ACC112 (cell line): Measurements from ENCODE around the gene C4BPB.

ENCODE experiments used
- H2AFZ ChIP-seq: fragments of 200-600 bp; sonication (generic); one replicate; pipeline ENCODE4 v1.6.0; 2017; ENCODE audit warnings: antibody characterized with exemption, low read length; ENCODE audit not compliant: unreplicated experiment
- H3K27ac ChIP-seq: fragments of 200-600 bp; sonication (generic); 2 replicates; pipeline ENCODE4 v1.5.1; 2014; ENCODE audit warnings: low read depth, mild to moderate bottlenecking, antibody characterized with exemption, low read length, moderate library complexity
- H3K27me3 ChIP-seq: fragments of 200-600 bp; sonication (generic); 2 replicates; pipeline ENCODE4 v1.6.1; 2014; ENCODE audit warnings: mild to moderate bottlenecking, antibody characterized with exemption, low read length, moderate library complexity, mixed read lengths; ENCODE audit not compliant: insufficient read depth
- H3K36me3 ChIP-seq: fragments of 200-600 bp; sonication (generic); 2 replicates; pipeline ENCODE4 v1.6.1; 2016; ENCODE audit warnings: mild to moderate bottlenecking, antibody characterized with exemption, low read length, moderate library complexity, mixed read lengths; ENCODE audit not compliant: insufficient read depth
- H3K4me1 ChIP-seq: fragments of 200-600 bp; sonication (generic); one replicate; pipeline ENCODE4 v1.6.1; 2016; ENCODE audit warnings: low read length, mixed read lengths; ENCODE audit not compliant: insufficient read depth, unreplicated experiment, control insufficient read depth
- H3K4me3 ChIP-seq: fragments of 200-600 bp; sonication (generic); 2 replicates; pipeline ENCODE4 v1.5.1; 2014; ENCODE audit warnings: mild to moderate bottlenecking, low read depth, low read length
- H3K79me2 ChIP-seq: fragments of 200-600 bp; sonication (generic); one replicate; pipeline ENCODE4 v1.6.0; 2016; ENCODE audit warnings: low read length; ENCODE audit not compliant: control insufficient read depth, unreplicated experiment, insufficient read depth

Gene C4BPB

DNA sequence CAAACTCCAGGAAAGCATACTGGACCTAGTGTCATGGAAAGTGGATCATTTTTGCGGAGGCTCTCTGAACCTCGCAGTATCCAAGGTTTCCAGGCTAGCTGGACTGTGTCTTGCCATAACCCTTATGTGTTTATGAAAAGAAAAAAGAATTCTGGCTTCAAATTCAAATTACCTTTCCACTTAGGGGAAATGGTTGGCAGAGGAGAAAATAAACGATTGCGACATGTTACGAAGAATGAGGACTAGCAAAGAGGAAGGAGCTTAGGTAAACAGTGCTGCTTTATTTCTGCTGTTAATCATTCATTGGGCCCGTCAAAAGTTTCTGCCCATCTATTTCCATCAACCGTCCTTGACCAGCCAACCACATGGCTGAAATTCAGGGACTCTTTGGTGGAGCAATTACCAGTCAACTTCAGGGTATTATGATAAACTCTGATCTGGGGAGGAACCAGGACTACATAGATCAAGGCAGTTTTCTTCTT lies 15.3 kb downstream of the C4BPB start, which contains the start of gene C4BPA:
Gene C4BPA (plus strand): TSS at position 342 of the 482 bp plus-strand sequence. CDS start 8,793 bp downstream, outside the sequence.
- Histone ChIP-seq H3K27ac (no peak within 1 kb of the TSS), H3K36me3 (no peaks in the 10 kb centered on the region), H3K4me1 (no peaks in the 10 kb centered on the region), H3K79me2 (no peaks in the 10 kb centered on the region), H3K4me3 (no peak within 1 kb of the TSS), H2AFZ (no peak within 1 kb of the TSS), H3K27me3 (peaks cover 47% of the 10 kb centered on the region; the same call in 1 of the 2 replicates)

- Histone ChIP-seq H3K4me3 (no peak overlapping the region), H3K4me1 (no peaks in the 10 kb centered on the region), H3K79me2 (no peaks in the 10 kb centered on the region), H3K27me3 (peaks cover 42% of the 10 kb centered on the region; the same call in 1 of the 2 replicates), H3K27ac (no peak overlapping the region), H3K36me3 (no peaks in the 10 kb centered on the region), H2AFZ (no peak overlapping the region)
Observed at GRCh38 chr1:207109004-207109403, 20.3 kb downstream of the C4BPB start.

DNA sequence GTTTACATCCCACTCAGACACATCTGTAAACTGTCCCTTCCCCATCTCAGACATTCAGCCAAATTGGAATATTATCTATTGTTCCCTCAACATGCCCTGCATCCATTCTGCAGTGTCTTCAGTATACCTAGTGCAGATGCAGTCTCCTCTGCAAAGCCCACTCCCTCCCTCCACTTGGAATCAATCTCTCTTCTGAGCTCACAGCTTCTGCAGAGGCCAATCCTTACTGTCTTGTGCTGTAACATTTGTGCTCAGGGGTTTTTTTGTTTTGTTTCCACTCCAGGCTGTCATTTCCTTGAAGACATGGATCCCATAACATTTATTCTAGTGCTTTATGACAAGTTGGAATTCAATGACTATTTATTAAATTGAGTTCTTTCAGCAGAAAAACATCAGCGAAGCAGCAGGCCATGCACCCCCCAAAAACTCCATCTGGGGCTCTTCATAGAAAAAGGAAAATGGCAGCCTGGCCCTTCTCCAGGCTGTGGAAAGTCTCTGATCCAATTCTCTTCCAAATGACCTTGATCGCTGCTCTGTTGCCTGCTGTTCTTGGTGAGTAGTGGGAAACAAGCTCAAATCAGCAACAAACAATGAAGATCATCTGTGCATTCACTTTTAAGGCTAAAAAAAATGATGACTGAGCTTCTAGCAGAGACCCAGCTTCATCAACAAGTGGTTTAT lies 24.1 kb downstream of the C4BPB start:
- Histone ChIP-seq H3K4me1 (no peaks in the 10 kb centered on the region), H3K4me3 (no peak overlapping the region), H3K36me3 (no peaks in the 10 kb centered on the region), H2AFZ (no peak overlapping the region), H3K79me2 (no peaks in the 10 kb centered on the region), H3K27me3 (peaks cover 20% of the 10 kb centered on the region; the same call in 1 of the 2 replicates), H3K27ac (no peak overlapping the region)

DNA sequence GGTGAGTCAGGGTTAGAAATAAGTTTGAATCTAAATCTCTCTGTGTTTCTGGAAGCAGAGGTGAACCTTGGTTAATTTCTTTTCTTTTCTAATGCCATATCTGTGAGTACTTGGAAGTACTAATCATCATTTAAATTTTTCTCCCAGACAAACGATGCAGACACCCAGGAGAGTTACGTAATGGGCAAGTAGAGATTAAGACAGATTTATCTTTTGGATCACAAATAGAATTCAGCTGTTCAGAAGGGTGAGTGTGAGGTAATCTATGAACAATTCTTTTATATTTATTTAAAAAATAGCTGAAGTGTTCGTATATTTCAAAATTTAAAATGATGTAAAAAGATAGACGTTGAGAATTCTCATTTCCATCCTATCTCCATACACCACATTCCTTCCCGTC lies 26.6 kb downstream of the C4BPB start:
- no peaks in the 10 kb centered on the region for H3K79me2 ChIP-seq
- no peaks in the 10 kb centered on the region for H3K4me1 ChIP-seq
- H3K4me3 ChIP-seq = no peak overlapping the region
- H3K27ac ChIP-seq = no peak overlapping the region
- H3K36me3 ChIP-seq = no peaks in the 10 kb centered on the region
- peaks cover 20% of the 10 kb centered on the region; the same call in 1 of the 2 replicates for H3K27me3 ChIP-seq
- H2AFZ ChIP-seq = no peak overlapping the region

GRCh38 chr1:207124389-207124788 lies 35.7 kb downstream of the C4BPB start:
- Histone ChIP-seq H3K36me3 (no peaks in the 10 kb centered on the region), H3K79me2 (no peaks in the 10 kb centered on the region), H3K4me3 (no peak overlapping the region), H3K27ac (no peak overlapping the region), H2AFZ (no peak overlapping the region), H3K4me1 (no peaks in the 10 kb centered on the region), H3K27me3 (peaks cover 12% of the 10 kb centered on the region; the same call in 1 of the 2 replicates)

DNA sequence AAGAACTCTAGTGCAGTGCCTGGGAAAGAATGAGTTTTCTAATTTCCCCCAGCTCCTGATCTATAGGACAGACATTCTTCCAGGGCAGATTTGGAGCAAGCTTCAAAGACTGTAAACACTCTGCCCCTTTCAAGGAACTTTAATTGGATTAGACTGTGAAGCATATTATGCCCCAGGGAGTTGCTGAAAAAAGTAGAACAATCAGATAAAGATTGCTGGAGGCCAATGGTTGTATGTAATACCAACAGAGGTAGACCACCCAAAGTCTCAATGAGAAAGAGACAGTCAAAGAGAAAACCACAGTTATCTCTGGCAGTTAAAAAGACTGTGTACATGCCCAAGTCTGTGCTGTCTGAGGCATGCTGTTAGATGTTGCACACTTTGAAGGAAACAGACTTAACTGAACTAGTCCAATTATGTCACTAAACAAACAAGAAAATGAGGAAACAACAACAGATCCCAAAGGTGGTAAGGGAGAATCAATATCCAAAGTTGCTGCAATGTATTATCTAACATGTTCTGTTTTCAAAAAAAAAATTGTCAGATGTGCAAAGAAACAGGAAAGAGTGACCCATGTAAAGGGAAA lies 39.8 kb downstream of the C4BPB start:
- no peaks in the 10 kb centered on the region for H3K79me2 ChIP-seq
- H2AFZ ChIP-seq = no peak overlapping the region
- no peak overlapping the region for H3K4me3 ChIP-seq
- H3K27me3 ChIP-seq = peaks cover 22% of the 10 kb centered on the region; the same call in 1 of the 2 replicates
- H3K27ac ChIP-seq = no peak overlapping the region
- H3K4me1 ChIP-seq = no peaks in the 10 kb centered on the region
- H3K36me3 ChIP-seq = no peaks in the 10 kb centered on the region

- Histone ChIP-seq H3K36me3 (no peaks in the 10 kb centered on the region), H2AFZ (no peak overlapping the region), H3K27me3 (peaks cover 20% of the 10 kb centered on the region; the same call in 1 of the 2 replicates), H3K27ac (no peak overlapping the region), H3K79me2 (no peaks in the 10 kb centered on the region), H3K4me3 (no peak overlapping the region), H3K4me1 (no peaks in the 10 kb centered on the region)
Observed at GRCh38 chr1:207129053-207129452, 40.4 kb downstream of the C4BPB start.

DNA sequence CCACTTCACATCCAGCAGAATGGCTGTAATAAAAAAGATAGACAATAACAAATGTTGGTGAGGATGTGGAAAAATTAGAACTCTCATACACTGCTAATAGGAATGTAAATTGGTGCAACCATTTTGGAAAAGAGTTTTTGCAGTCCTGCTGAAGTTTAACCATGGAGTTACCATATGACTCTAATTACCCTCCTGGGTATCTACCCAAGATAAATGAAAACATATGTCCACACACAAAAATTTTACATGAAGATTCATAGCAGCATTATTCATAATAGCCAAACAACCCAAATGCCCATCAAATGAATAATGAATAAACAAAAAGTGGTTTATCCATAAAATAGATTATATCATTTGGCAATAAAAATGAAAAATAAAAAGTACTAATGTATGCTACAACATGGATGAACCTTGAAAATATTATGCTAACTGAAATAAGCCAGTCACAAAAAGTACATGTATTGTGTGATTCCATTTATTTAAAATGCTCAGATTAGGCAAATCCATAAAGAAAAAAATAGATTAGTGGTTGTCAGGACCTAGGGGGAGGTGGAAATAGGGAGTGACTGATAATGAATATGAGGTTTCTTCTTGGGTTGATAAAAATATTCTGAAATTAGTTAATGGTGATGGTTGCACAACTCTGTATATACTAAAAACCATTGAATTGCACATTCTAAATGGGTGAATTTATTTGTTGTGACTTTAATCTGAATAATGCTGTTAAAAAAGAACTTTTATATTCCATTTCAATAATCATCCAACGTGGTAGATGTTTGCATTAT lies 41.8 kb downstream of the C4BPB start:
- H3K27me3 ChIP-seq = peaks cover 10% of the 10 kb centered on the region; the same call in 1 of the 2 replicates
- no peak overlapping the region for H3K4me3 ChIP-seq
- H2AFZ ChIP-seq = no peak overlapping the region
- H3K36me3 ChIP-seq = no peaks in the 10 kb centered on the region
- no peaks in the 10 kb centered on the region for H3K79me2 ChIP-seq
- H3K4me1 ChIP-seq = no peaks in the 10 kb centered on the region
- H3K27ac ChIP-seq = no peak overlapping the region

DNA sequence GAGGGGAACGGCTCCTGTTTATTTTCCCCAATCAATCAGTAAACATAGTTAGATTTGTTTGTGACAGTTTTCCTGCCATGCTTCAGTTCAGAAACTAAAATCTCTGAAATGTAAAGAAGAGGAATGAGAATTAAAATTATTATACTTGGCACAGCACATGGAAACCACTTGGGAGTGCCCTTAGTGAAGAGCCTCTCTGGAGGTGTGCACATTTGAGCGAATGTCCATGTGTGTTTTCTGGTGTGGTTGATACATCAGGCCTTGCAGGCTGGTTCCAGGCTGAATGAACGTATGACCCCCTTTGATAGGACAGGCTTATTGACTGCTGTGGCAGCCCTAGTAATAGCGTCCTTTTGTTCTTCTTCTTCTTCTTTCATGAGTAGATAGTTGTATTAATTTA lies 42.5 kb downstream of the C4BPB start:
- H3K4me3 ChIP-seq = no peak overlapping the region
- no peak overlapping the region for H3K27ac ChIP-seq
- peaks cover 10% of the 10 kb centered on the region; the same call in 1 of the 2 replicates for H3K27me3 ChIP-seq
- H3K4me1 ChIP-seq = no peaks in the 10 kb centered on the region
- H3K79me2 ChIP-seq = no peaks in the 10 kb centered on the region
- H3K36me3 ChIP-seq = no peaks in the 10 kb centered on the region
- no peak overlapping the region for H2AFZ ChIP-seq

DNA sequence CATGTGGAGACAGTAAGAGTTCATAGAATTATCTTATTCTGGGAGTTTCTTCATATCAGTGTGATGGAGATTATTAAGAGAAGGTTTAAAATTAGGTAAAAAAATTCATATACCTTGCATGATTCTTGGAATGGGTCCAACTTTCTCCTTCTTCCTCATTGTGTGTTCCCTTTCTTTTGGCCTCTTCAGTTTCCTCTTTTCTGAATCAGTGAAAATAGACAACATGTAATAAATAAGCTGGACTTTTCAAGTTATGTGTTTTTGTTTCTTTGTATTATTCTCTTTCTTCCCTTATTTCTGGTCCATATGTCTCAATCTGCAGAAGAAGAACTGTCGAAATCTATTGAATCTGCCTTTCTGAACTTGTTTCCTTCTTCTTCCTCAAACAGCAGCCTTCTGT lies 45.9 kb downstream of the C4BPB start:
- Histone ChIP-seq H3K36me3 (no peaks in the 10 kb centered on the region), H3K79me2 (no peaks in the 10 kb centered on the region), H2AFZ (no peak overlapping the region), H3K27ac (no peak overlapping the region), H3K4me3 (no peak overlapping the region), H3K4me1 (no peaks in the 10 kb centered on the region), H3K27me3 (peaks cover 10% of the 10 kb centered on the region; the same call in 1 of the 2 replicates)
